NCI-H1417 (cell line): ENCODE results near the gene SLC25A13.
"Not testable (repeated sequence)": the region's sequence is repeated elsewhere in the genome, so short reads cannot be mapped to it uniquely, and the experiment has no call there.

Experiments used
- DNase-seq, 3 experiments: peaks; one replicate each; lab custom pipeline; 2025; lab: John Stamatoyannopoulos, UW

Gene SLC25A13, protein sequence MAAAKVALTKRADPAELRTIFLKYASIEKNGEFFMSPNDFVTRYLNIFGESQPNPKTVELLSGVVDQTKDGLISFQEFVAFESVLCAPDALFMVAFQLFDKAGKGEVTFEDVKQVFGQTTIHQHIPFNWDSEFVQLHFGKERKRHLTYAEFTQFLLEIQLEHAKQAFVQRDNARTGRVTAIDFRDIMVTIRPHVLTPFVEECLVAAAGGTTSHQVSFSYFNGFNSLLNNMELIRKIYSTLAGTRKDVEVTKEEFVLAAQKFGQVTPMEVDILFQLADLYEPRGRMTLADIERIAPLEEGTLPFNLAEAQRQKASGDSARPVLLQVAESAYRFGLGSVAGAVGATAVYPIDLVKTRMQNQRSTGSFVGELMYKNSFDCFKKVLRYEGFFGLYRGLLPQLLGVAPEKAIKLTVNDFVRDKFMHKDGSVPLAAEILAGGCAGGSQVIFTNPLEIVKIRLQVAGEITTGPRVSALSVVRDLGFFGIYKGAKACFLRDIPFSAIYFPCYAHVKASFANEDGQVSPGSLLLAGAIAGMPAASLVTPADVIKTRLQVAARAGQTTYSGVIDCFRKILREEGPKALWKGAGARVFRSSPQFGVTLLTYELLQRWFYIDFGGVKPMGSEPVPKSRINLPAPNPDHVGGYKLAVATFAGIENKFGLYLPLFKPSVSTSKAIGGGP

DNA sequence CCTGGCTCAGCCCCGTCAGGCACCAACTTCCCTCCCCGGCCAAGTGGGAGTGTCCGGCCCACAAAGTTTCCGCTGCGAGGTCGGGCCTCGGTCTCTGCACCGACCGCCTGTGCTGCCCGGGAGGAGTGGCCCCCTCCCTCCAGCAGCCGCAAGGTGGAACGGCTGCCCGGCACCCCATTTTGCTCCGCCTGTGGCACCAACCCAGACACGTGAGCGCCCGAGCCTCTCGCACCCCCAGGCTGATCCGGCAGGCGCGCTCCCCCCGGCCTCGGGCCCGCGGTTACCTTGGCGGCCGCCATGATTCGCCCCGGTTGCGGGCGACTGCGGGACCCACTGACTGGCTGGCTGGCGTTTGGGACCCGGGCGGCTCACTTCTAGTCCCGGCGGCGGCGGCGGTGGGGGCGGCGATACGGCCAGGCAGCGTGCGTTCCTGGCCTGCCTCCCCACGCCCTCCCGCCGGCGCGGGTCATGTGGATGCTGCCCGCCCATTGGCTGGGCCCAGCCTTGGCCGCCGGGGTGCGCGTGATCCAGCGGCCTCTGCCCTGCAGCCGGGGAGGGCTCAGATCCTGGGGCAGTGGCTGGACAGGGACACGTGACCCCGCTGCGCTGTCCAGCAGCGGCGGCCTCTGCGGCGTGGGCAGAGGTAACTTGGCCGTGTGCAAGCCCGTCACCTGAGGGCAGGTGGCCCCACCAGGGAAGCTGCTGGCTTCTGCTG, at the start of gene SLC25A13:
Gene SLC25A13, minus strand, starts transcription at position 441 of the 715 bp plus-strand sequence. Its CDS starts 142 bp downstream, at position 299.
- DNase-seq, result peak; percentile 72 to 95 (median 94)

DNA sequence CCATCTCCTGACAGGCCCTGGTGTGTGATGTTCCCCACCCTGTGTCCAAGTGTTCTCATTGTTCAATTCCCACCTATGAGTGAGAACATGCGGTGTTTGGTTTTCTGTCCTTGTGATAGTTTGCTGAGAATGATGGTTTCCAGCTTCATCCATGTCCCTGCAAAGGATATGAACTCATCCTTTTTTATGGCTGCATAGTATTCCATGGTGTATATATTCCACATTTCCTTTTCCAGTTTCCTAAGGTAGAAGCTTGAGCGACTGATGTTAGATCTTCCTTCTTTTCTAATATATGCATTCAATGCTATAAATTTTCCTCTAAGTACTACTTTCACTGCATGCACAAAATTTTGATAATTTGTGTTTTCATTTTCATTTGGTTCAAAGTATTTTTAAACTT, 44.0 kb upstream of the SLC25A13 start:
- DNase-seq, result not testable (repeated sequence)

DNA sequence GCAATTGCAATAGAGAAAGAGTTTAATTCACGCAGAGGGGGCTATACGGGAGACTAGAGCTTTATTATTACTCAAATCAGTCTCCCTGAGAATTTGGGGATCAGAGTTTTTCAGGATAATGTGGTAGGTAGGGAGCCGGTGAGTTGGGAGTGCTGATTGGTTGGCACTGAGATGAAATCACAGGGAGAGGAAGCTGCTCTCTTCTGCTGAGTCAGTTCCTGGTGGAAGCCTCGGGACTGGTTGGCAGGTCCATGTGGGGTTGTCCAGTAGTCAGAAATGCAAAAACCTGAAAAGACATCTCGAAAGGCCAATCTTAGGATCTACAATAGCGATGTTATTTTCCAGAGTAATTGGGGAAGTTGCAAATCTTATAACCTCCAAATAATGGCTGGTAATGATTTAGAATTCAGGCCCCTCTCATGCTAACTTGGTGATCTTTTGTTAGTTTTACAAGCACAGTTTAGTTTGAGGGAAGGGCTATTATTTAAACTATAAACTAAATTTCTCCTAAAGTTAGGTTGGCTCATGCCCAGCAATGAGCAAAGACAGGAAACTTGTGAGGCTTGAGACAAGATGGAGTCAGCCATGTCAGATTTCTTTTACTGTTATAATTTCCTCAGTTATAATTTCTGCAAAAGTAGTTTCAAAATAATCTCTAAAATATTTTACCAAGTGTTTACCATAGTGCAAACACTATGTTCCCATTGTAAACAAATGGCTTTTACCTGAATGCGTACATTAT, 39.4 kb upstream of the SLC25A13 start:
- DNase-seq, result no peak

DNA sequence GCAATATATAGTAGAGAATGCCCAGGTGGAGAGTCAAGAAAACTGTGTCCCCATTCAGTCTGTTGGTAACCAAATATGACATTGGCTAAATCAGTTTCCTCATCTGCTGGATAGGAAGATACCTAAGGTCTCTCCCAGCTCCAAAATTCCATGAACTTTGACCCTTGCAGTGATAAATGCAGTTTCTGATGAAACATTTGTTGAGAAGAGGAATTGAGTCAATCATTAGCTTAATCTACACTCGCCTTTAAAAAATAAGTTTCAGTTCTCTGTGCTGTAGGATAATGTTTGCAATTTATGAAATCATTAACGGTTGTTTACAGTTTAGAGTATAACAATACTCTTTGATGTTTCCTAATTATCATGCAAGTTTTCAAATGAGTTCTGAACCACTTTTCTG, 38.0 kb upstream of the SLC25A13 start:
- no peak for DNase-seq

DNA sequence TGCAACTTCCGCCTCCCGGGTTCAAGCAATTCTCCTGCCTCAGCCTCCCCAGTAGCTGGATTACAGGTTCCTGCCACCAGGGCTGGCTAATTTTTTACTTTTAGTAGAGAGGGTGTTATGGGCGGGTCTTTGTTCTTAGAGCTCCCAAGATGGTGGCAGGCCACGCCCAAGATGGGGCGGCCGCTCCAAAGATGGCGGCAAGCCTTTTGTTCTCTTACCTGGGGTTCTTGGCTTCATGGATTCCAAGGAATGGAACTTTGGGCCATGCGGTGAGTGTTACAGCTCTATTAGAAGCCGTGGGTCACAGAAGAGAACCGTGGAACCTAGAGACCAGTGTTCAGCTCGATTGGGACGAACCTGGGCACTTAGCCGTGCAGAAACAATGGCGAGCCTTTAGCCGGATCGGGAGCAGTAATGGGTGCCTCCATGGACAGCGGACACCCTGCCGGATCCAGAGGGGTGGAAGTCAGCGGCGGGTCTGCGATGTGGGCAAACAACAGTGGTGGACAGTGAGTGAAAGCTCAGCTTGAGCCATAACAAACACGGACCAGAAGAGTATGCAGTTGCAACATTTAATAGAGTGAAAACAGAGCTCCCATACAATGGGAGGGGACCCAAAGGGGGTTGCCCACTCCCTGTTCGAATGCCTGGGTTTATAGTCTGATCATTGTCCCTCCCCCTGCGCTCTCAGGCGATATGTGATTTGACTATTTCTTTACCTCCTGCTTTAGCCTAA, 36.5 kb upstream of the SLC25A13 start:
- not testable (repeated sequence) for DNase-seq

DNA sequence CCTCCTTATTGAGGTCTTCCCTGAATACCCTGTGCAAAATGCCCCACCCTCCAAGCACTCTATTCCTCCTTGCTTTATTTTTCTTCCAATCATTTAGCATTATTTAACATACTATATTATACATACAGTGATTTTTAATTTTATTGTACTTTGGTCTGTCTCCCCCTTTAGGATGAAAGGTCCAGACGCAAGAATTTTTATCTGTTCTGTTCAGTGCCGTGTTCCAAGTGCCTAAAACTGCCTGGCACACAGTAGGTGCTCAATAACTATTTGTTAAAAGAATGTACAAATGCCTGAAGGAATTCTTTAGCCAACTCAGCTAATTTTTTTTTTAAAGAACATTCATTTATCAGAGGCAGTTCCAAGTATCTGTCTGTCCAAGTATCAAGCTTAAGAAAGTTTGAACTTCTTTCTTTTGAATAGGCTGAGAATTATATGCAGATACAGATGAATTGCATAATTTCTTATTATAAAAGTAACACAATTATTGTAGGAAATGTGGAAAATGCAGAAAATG, 34.1 kb upstream of the SLC25A13 start:
- no peak for DNase-seq

DNA sequence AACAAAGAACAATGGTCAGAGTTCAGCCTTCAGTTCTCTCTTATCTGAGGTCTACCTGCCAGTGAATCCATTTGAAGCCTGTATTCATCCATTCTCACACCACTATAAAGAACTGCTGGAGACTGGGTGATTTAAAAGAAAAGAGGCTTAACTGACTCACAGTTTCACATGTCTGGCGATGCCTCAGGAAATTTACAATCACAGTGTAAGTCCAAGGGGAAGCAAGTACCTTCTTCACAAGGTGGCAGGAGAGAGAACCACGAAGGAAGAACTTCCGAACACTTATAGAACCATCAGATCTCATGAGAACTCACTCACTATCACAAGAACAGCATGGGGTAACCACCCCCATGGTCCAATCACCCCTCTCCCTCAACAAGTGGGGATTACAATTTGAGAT, 33.0 kb upstream of the SLC25A13 start:
- DNase-seq, result no peak

DNA sequence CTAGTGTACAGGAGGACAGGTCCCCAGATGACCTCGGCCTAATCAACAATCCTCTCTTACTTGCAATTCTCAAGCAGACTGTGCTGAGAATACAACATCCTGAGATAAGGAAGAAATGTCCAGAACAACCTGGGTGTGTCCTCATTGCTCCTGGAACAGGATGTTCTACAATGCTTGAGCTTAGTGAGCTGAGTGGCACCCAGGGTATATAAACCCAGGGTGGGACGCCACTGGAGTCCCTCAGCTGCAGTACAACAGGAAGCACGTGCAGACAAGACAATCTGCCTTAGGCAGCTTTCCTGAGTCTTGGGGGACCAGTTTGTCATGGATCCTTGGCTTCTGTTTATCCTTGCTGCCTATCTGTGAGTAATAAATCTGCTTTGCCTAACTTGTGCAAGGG, 27.7 kb upstream of the SLC25A13 start:
- DNase-seq, result no peak

DNA sequence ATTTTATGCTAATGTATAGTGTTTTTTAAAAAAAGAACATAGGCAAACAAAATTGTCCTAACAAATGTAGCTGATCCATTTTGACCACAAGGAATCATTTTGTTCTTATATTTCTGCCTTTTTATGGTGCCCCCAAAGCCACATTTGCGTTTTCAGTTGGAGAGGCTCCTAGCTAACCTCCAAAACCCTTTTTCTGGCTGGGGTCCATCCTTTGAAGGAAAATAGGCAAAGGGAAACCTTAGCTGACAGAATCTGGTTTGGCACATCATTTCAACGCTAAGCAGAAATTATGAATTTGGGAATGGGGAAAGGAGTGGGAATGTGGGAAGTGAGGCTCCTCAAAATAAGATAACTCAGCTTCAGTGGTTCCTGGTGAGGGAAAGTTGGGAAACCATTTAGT, 25.6 kb upstream of the SLC25A13 start:
- DNase-seq, result no peak

DNA sequence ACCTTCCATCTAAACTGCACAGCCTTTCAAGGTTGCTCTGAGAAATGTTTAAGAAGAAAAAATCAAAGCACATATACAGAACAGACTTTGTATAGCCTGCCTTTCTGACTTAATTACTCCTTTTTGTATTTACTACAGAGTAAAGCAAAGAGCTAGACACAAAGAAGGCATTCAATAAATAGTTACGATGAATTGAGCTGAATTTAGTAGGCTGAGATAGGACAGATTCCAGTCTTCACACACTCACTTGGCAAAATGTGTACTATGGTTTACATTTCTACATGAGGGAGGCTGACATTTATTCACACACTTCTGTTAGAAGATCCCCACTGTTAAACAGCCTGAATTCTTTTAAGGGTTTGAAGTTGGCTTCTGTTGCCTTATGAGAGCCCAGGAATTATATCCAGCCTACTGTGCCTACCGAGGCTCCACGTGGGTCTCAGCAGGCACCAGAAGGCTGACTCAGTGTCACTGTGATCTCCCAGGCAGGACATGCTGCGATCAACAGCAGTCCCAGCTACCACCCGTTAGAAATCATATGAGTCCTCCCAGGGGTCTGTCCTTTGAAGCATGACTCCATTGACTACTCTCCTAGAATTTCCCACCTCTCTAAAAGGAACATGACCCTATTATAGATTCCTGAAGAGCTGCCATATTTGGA, 24.5 kb upstream of the SLC25A13 start:
- DNase-seq, result no peak

DNA sequence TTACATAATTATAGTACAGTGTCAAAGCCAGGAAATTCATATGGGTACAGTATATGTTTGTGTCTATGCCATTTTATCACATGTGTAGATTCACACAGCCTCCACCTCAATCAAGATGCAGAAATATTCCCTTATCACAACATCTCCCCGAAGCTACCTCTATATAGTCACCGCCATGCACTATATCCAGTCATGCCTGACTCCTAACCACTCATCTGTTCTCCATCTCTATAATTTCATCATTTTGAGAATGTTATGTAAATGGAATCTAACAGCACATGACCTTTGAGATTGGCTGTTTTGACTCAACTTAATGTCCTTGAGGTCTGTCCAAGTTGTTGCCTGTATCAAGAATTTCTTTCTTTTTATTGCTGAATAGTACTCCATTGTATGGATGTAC, 22.3 kb upstream of the SLC25A13 start:
- DNase-seq, result no peak

DNA sequence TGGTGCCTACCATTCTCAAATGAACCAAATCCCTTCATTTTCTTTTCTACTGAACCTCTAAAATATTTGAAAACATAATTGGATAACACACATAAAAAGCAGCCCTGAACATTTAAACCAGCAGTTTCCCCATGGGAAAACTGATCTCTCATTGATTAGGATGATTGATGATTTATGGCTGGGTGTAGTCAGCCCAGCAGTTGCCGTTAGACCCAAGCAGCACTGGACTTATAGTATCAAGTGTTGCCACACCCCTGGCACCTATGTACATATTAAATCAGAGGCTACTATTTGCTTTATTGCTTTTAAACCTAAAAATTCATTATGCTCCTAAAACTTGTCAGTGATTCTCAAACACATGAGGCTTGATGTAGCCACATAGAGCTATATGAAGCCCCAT, 20.2 kb upstream of the SLC25A13 start:
- peak in 2 of 3 experiments; percentile 56 to 83 for DNase-seq

DNA sequence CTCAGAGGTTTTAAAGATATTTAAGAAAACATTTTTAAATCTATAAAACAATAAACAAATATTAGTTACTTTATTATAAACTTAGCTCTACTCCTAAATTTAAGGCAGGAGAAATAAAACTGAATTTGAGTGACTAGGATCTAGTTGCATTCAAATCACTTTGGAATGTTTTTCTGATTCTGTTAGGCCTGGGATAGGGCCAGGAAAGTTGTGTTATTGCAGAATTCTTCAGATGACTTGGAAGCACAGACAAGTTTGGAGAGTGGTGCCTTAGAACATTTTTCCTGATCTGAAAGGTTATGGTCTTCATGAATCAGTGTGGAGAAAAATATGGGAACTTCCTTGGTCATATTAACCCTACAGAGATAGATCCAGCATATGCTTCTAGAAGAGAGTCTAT, 15.6 kb upstream of the SLC25A13 start:
- no peak for DNase-seq

DNA sequence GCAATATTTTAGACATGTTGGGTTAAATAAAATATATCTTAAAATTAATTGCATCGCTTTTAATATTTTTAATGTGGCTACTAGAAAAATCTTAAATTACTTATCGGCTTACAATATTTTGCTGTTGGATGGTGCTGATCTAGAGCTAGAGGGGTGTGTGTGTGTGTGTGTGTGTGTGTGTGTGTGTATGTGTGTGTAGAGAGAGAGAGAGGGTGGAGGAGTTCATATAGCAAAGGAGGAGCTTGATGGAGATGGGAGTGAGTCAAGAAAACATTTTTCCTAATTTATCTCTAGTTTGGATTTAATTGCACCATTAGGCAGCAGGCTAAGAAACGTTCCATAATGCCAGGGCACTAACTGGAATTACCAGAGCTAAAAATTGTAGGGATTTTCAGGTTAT, 10.4 kb upstream of the SLC25A13 start:
- DNase-seq, result no peak

DNA sequence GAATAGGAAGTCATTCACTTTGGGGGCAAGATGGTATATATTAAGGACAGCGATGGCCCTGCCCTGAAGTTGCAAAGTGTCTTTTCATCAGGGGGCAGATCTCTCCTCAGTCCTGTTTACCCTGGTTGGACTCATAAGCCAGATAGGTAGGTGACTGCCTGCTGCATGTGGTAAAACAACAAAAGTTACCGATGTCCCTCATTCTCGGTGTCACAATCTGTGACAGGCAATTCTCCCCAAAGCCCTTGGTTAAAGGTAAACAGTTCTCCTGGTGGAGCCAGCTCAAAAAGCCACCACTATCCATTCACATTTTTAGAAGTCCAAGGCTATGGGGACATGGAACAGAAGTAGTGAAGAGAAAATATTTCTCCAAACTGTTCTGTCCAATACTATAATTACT, 9.9 kb upstream of the SLC25A13 start:
- no peak for DNase-seq

DNA sequence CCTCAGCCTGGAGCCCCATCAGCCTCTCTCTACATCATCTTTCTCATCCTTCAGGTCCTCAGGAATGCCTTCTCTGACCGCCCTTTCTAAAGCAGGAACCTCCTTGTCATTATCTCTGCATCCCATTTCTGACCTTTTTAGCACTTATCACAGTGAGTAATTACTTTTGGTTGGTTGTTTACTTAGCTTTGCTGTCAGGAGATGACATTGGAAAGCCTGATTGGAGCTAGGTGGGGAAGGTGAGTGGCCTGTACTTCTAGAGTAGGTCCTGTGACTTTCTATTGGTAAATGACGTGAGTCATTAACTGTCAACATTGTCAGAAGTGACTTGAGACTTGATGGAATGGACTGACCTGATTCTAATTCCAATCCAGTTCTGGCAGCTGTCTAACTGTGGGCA, 9.3 kb upstream of the SLC25A13 start:
- no peak for DNase-seq

DNA sequence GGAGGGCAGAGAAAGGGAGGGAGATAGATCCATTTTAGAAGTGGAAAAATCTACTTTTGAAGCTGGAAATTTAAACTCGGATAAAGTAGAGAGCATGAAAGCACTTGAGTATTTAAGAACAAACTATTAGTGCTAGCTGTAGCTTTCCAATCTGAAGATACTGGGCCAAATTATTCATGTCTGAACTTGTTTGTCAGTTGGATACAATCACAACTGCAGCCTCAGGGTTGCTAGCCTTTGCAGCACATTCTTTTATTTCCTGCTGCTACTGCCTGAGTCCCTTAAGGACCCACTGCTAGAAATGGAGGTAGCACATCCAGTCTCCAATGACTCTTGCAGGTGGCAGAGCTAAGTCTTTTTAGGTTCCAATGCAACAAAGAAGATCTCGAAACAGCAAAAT, 8.3 kb upstream of the SLC25A13 start:
- peak; percentile 26 to 77 (median 37) for DNase-seq

DNA sequence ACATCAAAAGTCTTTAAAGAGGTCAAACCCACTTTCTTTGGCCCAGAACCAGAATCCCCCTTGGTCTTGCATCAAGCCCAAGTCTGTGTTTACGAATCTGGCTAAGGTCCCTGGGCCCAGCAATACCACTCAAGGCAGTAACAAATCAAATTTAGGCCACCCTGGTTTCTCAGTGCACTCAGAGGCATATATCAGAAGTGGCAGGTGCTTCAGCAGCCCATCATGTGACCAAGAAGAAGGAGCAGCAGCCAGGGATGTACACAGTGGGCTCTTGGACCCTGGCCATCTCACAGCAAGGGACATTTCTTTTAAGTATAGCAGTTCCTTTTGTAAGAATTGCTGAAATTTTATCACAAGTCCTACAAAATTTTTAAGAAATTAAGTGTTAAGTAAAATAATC, 7.3 kb upstream of the SLC25A13 start:
- DNase-seq, result peak; percentile 17 to 65 (median 25)

DNA sequence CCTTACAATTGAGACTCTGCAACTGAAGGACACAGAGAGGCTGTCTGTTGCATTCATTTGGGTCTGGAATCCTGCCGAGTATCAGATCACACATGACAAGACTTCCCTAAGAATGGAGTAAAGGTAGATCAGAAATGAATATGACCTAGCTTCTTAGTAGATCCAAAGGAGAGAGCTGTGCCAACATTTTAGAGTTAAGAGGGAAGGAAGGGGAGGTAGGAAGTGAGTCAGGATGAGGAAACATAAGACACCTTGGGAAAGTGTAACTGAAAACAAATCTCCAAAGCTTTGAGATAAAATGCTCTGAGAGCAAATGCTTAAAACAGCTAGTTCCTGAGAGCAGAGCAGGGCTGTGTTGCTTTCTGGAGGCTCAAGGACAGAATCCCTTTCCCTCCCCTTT, 6.1 kb upstream of the SLC25A13 start:
- no peak for DNase-seq

DNA sequence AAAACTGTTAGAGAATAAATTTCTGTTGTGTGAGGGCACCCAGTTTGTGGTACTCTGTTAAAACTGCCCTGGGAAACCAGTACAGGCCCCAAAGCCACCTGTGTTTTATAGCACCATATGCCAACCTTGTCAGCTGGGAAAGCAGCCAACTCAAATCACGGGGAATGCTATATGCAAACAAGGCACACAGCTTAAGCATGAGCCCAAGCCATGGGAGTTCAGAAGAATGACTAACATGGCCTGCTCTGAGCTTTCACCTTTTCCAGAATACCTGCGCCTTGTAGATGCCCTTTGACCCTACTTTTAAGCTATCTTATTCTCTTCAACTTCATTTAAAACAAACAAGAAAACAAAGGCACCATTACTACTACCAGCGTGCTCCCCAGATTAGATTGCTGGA, 5.5 kb upstream of the SLC25A13 start:
- DNase-seq, result peak in 1 of 3 experiments; percentile 60

DNA sequence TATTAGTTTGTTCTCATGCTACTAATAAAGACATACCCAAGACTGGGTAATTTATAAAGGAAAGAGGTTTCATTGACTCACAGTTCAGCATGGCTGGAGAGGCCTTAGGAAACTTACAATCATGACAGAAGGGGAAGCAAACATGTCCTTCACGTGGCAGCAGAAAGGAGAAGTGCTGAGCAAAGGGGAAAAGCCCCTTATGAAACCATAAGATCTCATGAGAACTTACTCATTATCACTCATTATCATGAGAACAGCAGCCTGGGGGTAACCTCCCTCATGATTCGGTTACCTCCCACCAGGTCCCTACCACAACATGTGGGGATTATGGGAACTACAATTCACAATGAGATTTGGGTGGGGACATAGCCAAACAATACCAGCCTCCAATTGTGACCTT, 4.9 kb upstream of the SLC25A13 start:
- DNase-seq, result not testable (repeated sequence)
